Measurements from ENCODE around the gene LONP1. TPM values are rescaled to one million over a fixed set of nuclear protein-coding genes. Genes with fewer than 3 reads are reported as not detected.

LONP1 gene
- total RNA-seq, 2 donors from 2014 or later, result 31.9 to 95.6 TPM

GRCh38 chr19:5666921-5667610 is 52.9 kb downstream of the LONP1 start:
- no peak overlapping the region for H3K4me3 ChIP-seq
- no peak overlapping the region for H3K27ac ChIP-seq
- no peaks in the 10 kb centered on the region for H3K9me3 ChIP-seq
- intact Hi-C loops (cut with DNase I), result no loop called here
- H3K27me3 ChIP-seq, result no peaks in the 10 kb centered on the region
- H3K36me3 ChIP-seq (replicated peaks in 1 of 2; ENCODE audit: insufficient read depth in 1 of 2, low read depth in 2 of 2), result peaks cover 24 to 54% of the 10 kb centered on the region in 2 donors
- ATAC-seq, result no peak
- WGBS, 2 donors, result 84 to 96% methylated on average over 13 to 25 of the region's 26 CpGs
- DNase-seq, result no peak
- TF ChIP-seq, protein P1, sequence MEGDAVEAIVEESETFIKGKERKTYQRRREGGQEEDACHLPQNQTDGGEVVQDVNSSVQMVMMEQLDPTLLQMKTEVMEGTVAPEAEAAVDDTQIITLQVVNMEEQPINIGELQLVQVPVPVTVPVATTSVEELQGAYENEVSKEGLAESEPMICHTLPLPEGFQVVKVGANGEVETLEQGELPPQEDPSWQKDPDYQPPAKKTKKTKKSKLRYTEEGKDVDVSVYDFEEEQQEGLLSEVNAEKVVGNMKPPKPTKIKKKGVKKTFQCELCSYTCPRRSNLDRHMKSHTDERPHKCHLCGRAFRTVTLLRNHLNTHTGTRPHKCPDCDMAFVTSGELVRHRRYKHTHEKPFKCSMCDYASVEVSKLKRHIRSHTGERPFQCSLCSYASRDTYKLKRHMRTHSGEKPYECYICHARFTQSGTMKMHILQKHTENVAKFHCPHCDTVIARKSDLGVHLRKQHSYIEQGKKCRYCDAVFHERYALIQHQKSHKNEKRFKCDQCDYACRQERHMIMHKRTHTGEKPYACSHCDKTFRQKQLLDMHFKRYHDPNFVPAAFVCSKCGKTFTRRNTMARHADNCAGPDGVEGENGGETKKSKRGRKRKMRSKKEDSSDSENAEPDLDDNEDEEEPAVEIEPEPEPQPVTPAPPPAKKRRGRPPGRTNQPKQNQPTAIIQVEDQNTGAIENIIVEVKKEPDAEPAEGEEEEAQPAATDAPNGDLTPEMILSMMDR (IDR thresholded peaks at IDR 0.05), result no peak
- no peak for TF ChIP-seq POLR2A (IDR thresholded peaks at IDR 0.05)
- H3K4me1 ChIP-seq, result no peaks in the 10 kb centered on the region

- Histone ChIP-seq H3K9me3 (no peaks in the 10 kb centered on the region), H3K27ac (no peak overlapping the region), H3K27me3 (no peaks in the 10 kb centered on the region), H3K4me3 (no peak overlapping the region), H3K36me3 (replicated peaks in 1 of 2; ENCODE audit: insufficient read depth in 1 of 2, low read depth in 2 of 2) (peaks cover 28 to 65% of the 10 kb centered on the region in 2 donors), H3K4me1 (no peaks in the 10 kb centered on the region)
- no peak for TF ChIP-seq POLR2A (IDR thresholded peaks at IDR 0.05)
- TF ChIP-seq, protein P1 (IDR thresholded peaks at IDR 0.05), result no peak
- ATAC-seq (no peak), DNase-seq (no peak)
- intact Hi-C loops (cut with DNase I), result no loop called here
- WGBS, 2 donors, result 71 to 74% methylated on average over 10 of the region's 10 CpGs
Measured at GRCh38 chr19:5665781-5666513, 54.0 kb downstream of the LONP1 start.

DNA sequence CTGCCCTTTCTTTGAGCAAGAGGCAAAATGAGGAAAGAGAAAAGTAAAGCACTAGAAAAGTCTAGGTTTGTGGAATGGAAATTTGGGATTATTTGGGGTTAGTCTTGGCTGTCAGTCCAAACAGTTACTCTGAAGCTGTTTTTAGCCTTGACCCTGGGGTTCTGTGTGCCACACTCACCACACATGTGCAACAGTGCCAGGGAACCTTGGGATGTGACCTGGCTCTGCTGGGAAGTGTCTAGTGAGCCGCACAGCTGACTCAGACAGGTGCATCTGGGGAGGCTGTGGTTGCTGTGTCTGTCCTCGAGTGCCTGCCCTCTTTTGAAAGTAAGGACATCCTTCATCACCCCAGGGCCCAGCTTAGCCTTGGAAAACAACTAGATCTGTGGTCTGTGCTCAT is 55.4 kb downstream of the LONP1 start:
- Histone ChIP-seq H3K9me3 (no peaks in the 10 kb centered on the region), H3K36me3 (replicated peaks in 1 of 2; ENCODE audit: insufficient read depth in 1 of 2, low read depth in 2 of 2) (peaks cover 28 to 69% of the 10 kb centered on the region in 2 donors), H3K27ac (no peak overlapping the region), H3K4me3 (no peak overlapping the region), H3K4me1 (no peaks in the 10 kb centered on the region), H3K27me3 (no peaks in the 10 kb centered on the region)
- DNase-seq (no peak), ATAC-seq (no peak)
- intact Hi-C loops (cut with DNase I), result no loop called here
- TF ChIP-seq, protein P1 (IDR thresholded peaks at IDR 0.05), result no peak
- TF ChIP-seq POLR2A (IDR thresholded peaks at IDR 0.05), result no peak
- WGBS, 2 donors, result 75% methylated on average over 2 of the region's 2 CpGs; no CpG with 5 or more reads in 1 of the 2 donors

DNA sequence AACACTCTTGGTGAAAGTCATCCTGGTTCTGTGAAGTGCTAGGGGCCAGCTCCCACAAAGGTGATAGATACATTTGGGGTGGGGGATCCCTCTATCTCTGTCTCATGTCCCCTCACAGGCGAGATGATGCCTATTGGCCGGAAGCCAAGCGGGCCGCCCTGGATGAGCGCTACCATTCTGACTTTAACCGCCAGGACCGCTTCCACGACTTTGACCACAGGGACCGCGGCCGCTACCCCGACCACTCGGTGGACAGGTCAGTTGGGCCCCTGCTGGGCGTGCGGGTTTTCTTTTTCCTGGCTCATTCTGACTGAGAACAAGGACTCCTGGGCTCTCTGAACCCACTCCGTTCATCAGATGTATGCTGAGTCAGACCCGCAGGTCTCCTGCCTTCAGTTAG is 56.0 kb downstream of the LONP1 start:
- H3K27ac ChIP-seq, result no peak overlapping the region
- H3K4me3 ChIP-seq, result no peak overlapping the region
- TF ChIP-seq, protein P1 (IDR thresholded peaks at IDR 0.05), result no peak
- TF ChIP-seq POLR2A (IDR thresholded peaks at IDR 0.05), result no peak
- ATAC-seq, result no peak
- H3K27me3 ChIP-seq, result no peaks in the 10 kb centered on the region
- no peaks in the 10 kb centered on the region for H3K4me1 ChIP-seq
- intact Hi-C loops (cut with DNase I), result no loop called here
- no peak for DNase-seq
- peaks cover 28 to 64% of the 10 kb centered on the region in 2 donors for H3K36me3 ChIP-seq (replicated peaks in 1 of 2; ENCODE audit: insufficient read depth in 1 of 2, low read depth in 2 of 2)
- no peaks in the 10 kb centered on the region for H3K9me3 ChIP-seq
- WGBS, 2 donors, result 88 to 91% methylated on average over 13 to 17 of the region's 17 CpGs
